NCI-H1105 treated with DMSO at 0.1 percent for 48 hours (cell line): ENCODE data around the gene ZNF665.
"Not testable (repeated sequence)": the region's sequence is repeated elsewhere in the genome, so short reads cannot be mapped to it uniquely, and the experiment has no call there.

Source experiments
- DNase-seq: peaks from one replicate; lab custom pipeline; 2025; lab: John Stamatoyannopoulos, UW

Gene ZNF665

GRCh38 chr19:53157626-53158025, 35.5 kb downstream of the ZNF665 start:
- DNase-seq, result no peak

- no peak for DNase-seq
Observed at GRCh38 chr19:53156850-53157249, 36.3 kb downstream of the ZNF665 start.

- no peak for DNase-seq
Observed at GRCh38 chr19:53147645-53148044, 45.5 kb downstream of the ZNF665 start.

- no peak for DNase-seq
Observed at GRCh38 chr19:53140351-53140750, 52.8 kb downstream of the ZNF665 start.

GRCh38 chr19:53136432-53136831, 56.7 kb downstream of the ZNF665 start:
- no peak for DNase-seq

- DNase-seq, result no peak
Observed at GRCh38 chr19:53132141-53132991, 60.8 kb downstream of the ZNF665 start, which contains the start of gene ZNF415. TSS of gene ZNF415 (minus strand) at chr19:53132910. CDS start at chr19:53122676, 10,234 bp downstream.

- DNase-seq, result no peak
Observed at GRCh38 chr19:53131727-53132126, 61.4 kb downstream of the ZNF665 start.

GRCh38 chr19:53131085-53131590, 62.0 kb downstream of the ZNF665 start:
- no peak for DNase-seq

- DNase-seq, result no peak
Observed at GRCh38 chr19:53130506-53130905, 62.7 kb downstream of the ZNF665 start.

GRCh38 chr19:53126733-53127526, 66.2 kb downstream of the ZNF665 start:
- not testable (repeated sequence) for DNase-seq

GRCh38 chr19:53123400-53123799, 69.8 kb downstream of the ZNF665 start:
- no peak for DNase-seq
